ENCODE measurements around the gene UNC119.
"Not testable (repeated sequence)": the region's sequence is repeated elsewhere in the genome, so short reads cannot be mapped to it uniquely, and the experiment has no call there.

UNC119 gene

GRCh38 chr17:28528327-28529012 lies 24.0 kb downstream of the UNC119 start:
- no peaks in the 10 kb centered on the region for H3K36me3 ChIP-seq (ENCODE audit: insufficient read depth, low read length)
- H2AFZ ChIP-seq (ENCODE audit: low read length, unreplicated experiment) = no peak overlapping the region
- no peak overlapping the region for H3K4me3 ChIP-seq (ENCODE audit: low read depth, low read length)
- no peaks in the 10 kb centered on the region for H3K79me2 ChIP-seq (ENCODE audit: control insufficient read depth, insufficient read depth, low read length, unreplicated experiment)
- peaks cover 31% of the 10 kb centered on the region for H3K4me1 ChIP-seq (ENCODE audit: control insufficient read depth, insufficient read depth, low read length, unreplicated experiment)
- H3K27ac ChIP-seq (ENCODE audit: low read depth, low read length) = no peak overlapping the region
- H3K27me3 ChIP-seq (ENCODE audit: insufficient read depth, low read length) = no peaks in the 10 kb centered on the region

- Histone ChIP-seq H3K4me3 (ENCODE audit: low read depth, low read length) (no peak overlapping the region), H3K4me1 (ENCODE audit: control insufficient read depth, insufficient read depth, low read length, unreplicated experiment) (peaks cover 26% of the 10 kb centered on the region), H3K36me3 (ENCODE audit: insufficient read depth, low read length) (no peaks in the 10 kb centered on the region), H3K79me2 (ENCODE audit: control insufficient read depth, insufficient read depth, low read length, unreplicated experiment) (no peaks in the 10 kb centered on the region), H2AFZ (ENCODE audit: low read length, unreplicated experiment) (no peak overlapping the region), H3K27ac (ENCODE audit: low read depth, low read length) (no peak overlapping the region), H3K27me3 (ENCODE audit: insufficient read depth, low read length) (no peaks in the 10 kb centered on the region)
Measured at GRCh38 chr17:28527859-28528258, 24.6 kb downstream of the UNC119 start.

- Histone ChIP-seq H3K27me3 (ENCODE audit: insufficient read depth, low read length) (no peaks in the 10 kb centered on the region), H3K36me3 (ENCODE audit: insufficient read depth, low read length) (no peaks in the 10 kb centered on the region), H2AFZ (ENCODE audit: low read length, unreplicated experiment) (no peak overlapping the region), H3K4me3 (ENCODE audit: low read depth, low read length) (no peak overlapping the region), H3K27ac (ENCODE audit: low read depth, low read length) (no peak overlapping the region), H3K79me2 (ENCODE audit: control insufficient read depth, insufficient read depth, low read length, unreplicated experiment) (no peaks in the 10 kb centered on the region), H3K4me1 (ENCODE audit: control insufficient read depth, insufficient read depth, low read length, unreplicated experiment) (peaks cover 21% of the 10 kb centered on the region)
Measured at GRCh38 chr17:28527181-28527681, 25.2 kb downstream of the UNC119 start.

GRCh38 chr17:28526381-28526780 lies 26.0 kb downstream of the UNC119 start:
- peaks cover 21% of the 10 kb centered on the region for H3K4me1 ChIP-seq (ENCODE audit: control insufficient read depth, insufficient read depth, low read length, unreplicated experiment)
- no peak overlapping the region for H2AFZ ChIP-seq (ENCODE audit: low read length, unreplicated experiment)
- no peak overlapping the region for H3K27ac ChIP-seq (ENCODE audit: low read depth, low read length)
- no peaks in the 10 kb centered on the region for H3K36me3 ChIP-seq (ENCODE audit: insufficient read depth, low read length)
- no peak overlapping the region for H3K4me3 ChIP-seq (ENCODE audit: low read depth, low read length)
- H3K27me3 ChIP-seq (ENCODE audit: insufficient read depth, low read length) = no peaks in the 10 kb centered on the region
- no peaks in the 10 kb centered on the region for H3K79me2 ChIP-seq (ENCODE audit: control insufficient read depth, insufficient read depth, low read length, unreplicated experiment)

GRCh38 chr17:28524476-28525424 lies 27.7 kb downstream of the UNC119 start:
- Histone ChIP-seq H3K4me3 (ENCODE audit: low read depth, low read length) (no peak overlapping the region), H3K36me3 (ENCODE audit: insufficient read depth, low read length) (no peaks in the 10 kb centered on the region), H3K27ac (ENCODE audit: low read depth, low read length) (no peak overlapping the region), H2AFZ (ENCODE audit: low read length, unreplicated experiment) (no peak overlapping the region), H3K27me3 (ENCODE audit: insufficient read depth, low read length) (no peaks in the 10 kb centered on the region), H3K4me1 (ENCODE audit: control insufficient read depth, insufficient read depth, low read length, unreplicated experiment) (peaks cover 21% of the 10 kb centered on the region), H3K79me2 (ENCODE audit: control insufficient read depth, insufficient read depth, low read length, unreplicated experiment) (no peaks in the 10 kb centered on the region)

- H2AFZ ChIP-seq (ENCODE audit: low read length, unreplicated experiment) = no peak overlapping the region
- H3K27me3 ChIP-seq (ENCODE audit: insufficient read depth, low read length) = no peaks in the 10 kb centered on the region
- H3K27ac ChIP-seq (ENCODE audit: low read depth, low read length) = no peak overlapping the region
- no peaks in the 10 kb centered on the region for H3K79me2 ChIP-seq (ENCODE audit: control insufficient read depth, insufficient read depth, low read length, unreplicated experiment)
- no peak overlapping the region for H3K4me3 ChIP-seq (ENCODE audit: low read depth, low read length)
- no peaks in the 10 kb centered on the region for H3K36me3 ChIP-seq (ENCODE audit: insufficient read depth, low read length)
- peaks cover 21% of the 10 kb centered on the region for H3K4me1 ChIP-seq (ENCODE audit: control insufficient read depth, insufficient read depth, low read length, unreplicated experiment)
Measured at GRCh38 chr17:28523876-28524275, 28.5 kb downstream of the UNC119 start.

GRCh38 chr17:28523186-28523585 lies 29.2 kb downstream of the UNC119 start:
- Histone ChIP-seq H3K4me3 (ENCODE audit: low read depth, low read length) (no peak overlapping the region), H3K36me3 (ENCODE audit: insufficient read depth, low read length) (no peaks in the 10 kb centered on the region), H3K27me3 (ENCODE audit: insufficient read depth, low read length) (0 out of 2 replicates have a peak, but pooled peaks cover 3% of the 10 kb centered on the region), H2AFZ (ENCODE audit: low read length, unreplicated experiment) (no peak overlapping the region), H3K4me1 (ENCODE audit: control insufficient read depth, insufficient read depth, low read length, unreplicated experiment) (peaks cover 19% of the 10 kb centered on the region), H3K27ac (ENCODE audit: low read depth, low read length) (no peak overlapping the region), H3K79me2 (ENCODE audit: control insufficient read depth, insufficient read depth, low read length, unreplicated experiment) (no peaks in the 10 kb centered on the region)

- H3K79me2 ChIP-seq (ENCODE audit: control insufficient read depth, insufficient read depth, low read length, unreplicated experiment); H3K27ac ChIP-seq (ENCODE audit: low read depth, low read length); H2AFZ ChIP-seq (ENCODE audit: low read length, unreplicated experiment); H3K27me3 ChIP-seq (ENCODE audit: insufficient read depth, low read length); H3K36me3 ChIP-seq (ENCODE audit: insufficient read depth, low read length); H3K4me3 ChIP-seq (ENCODE audit: low read depth, low read length): not testable (repeated sequence)
- peaks cover 11% of the 10 kb centered on the region for H3K4me1 ChIP-seq (ENCODE audit: control insufficient read depth, insufficient read depth, low read length, unreplicated experiment)
Measured at GRCh38 chr17:28522281-28522680, 30.1 kb downstream of the UNC119 start.

- Histone ChIP-seq H2AFZ (ENCODE audit: low read length, unreplicated experiment) (no peak overlapping the region), H3K4me3 (ENCODE audit: low read depth, low read length) (no peak overlapping the region), H3K27me3 (ENCODE audit: insufficient read depth, low read length) (0 out of 2 replicates have a peak, but pooled peaks cover 4% of the 10 kb centered on the region)
Measured at GRCh38 chr17:28521311-28522085, 30.9 kb downstream of the UNC119 start.

GRCh38 chr17:28520687-28521086 lies 31.7 kb downstream of the UNC119 start:
- Histone ChIP-seq H3K4me1 (ENCODE audit: control insufficient read depth, insufficient read depth, low read length, unreplicated experiment) (peaks cover 10% of the 10 kb centered on the region), H2AFZ (ENCODE audit: low read length, unreplicated experiment) (no peak overlapping the region), H3K36me3 (ENCODE audit: insufficient read depth, low read length) (no peaks in the 10 kb centered on the region), H3K27ac (ENCODE audit: low read depth, low read length) (no peak overlapping the region), H3K79me2 (ENCODE audit: control insufficient read depth, insufficient read depth, low read length, unreplicated experiment) (no peaks in the 10 kb centered on the region), H3K27me3 (ENCODE audit: insufficient read depth, low read length) (0 out of 2 replicates have a peak, but pooled peaks cover 4% of the 10 kb centered on the region), H3K4me3 (ENCODE audit: low read depth, low read length) (no peak overlapping the region)

More at GRCh38 chr17:28521311-28522085, 30.9 kb downstream of the UNC119 start:
- H3K4me1 ChIP-seq (ENCODE audit: control insufficient read depth, insufficient read depth, low read length, unreplicated experiment) = peaks cover 11% of the 10 kb centered on the region
- no peak overlapping the region for H3K27ac ChIP-seq (ENCODE audit: low read depth, low read length)
- no peaks in the 10 kb centered on the region for H3K36me3 ChIP-seq (ENCODE audit: insufficient read depth, low read length)
- no peaks in the 10 kb centered on the region for H3K79me2 ChIP-seq (ENCODE audit: control insufficient read depth, insufficient read depth, low read length, unreplicated experiment)

Data from ACC112 (cell line).